BLaER1 treated with 17β-estradiol and CSF1 and Interleukin-3, amounts not matched to agents 10 nM and 100 nM (cell line): ENCODE measurements around the gene NDUFB10.

Source experiments
- H3K27ac ChIP-seq, 11 experiments: shearing (Covaris generic); formaldehyde crosslinking; 2 replicates each; pipeline ENCODE4 v1.8.1; 2022
- H3K27me3 ChIP-seq, 11 experiments: shearing (Covaris generic); formaldehyde crosslinking; 2 replicates each; pipeline ENCODE4 v1.8.1; 2022
- H3K36me3 ChIP-seq, 11 experiments: shearing (Covaris generic); formaldehyde crosslinking; 2 replicates each; pipeline ENCODE4 v1.8.1; 2022
- H3K4me1 ChIP-seq, 10 experiments: shearing (Covaris generic); formaldehyde crosslinking; 2 replicates each; pipeline ENCODE4 v1.8.1; 2022
- H3K4me2 ChIP-seq, 11 experiments: shearing (Covaris generic); formaldehyde crosslinking; 2 replicates each; pipeline ENCODE4 v1.8.1; 2022
- H3K4me3 ChIP-seq, 10 experiments: shearing (Covaris generic); formaldehyde crosslinking; 2 replicates each; pipeline ENCODE4 v1.8.1; 2022
- H3K9ac ChIP-seq, 11 experiments: shearing (Covaris generic); formaldehyde crosslinking; 2 replicates each; pipeline ENCODE4 v1.8.1; 2022
- H3K9me3 ChIP-seq, 11 experiments: shearing (Covaris generic); formaldehyde crosslinking; replicated peaks in 1 of 11; 2 replicates each; pipeline ENCODE4 v1.8.1; 2022
- H4K20me1 ChIP-seq, 11 experiments: shearing (Covaris generic); formaldehyde crosslinking; 2 replicates each; pipeline ENCODE4 v1.8.1; 2022
- Cebpa-rat ChIP-seq, 11 experiments: shearing (Covaris generic); IDR thresholded peaks; 2 replicates each; pipeline ENCODE4 v1.8.1; 2022

The NDUFB10 gene

GRCh38 chr16:1920727-1921171 is 38.6 kb upstream of the NDUFB10 start:
- Histone ChIP-seq H4K20me1 (peaks cover 0 to 48% (median 17%) of the 10 kb centered on the region in 11 experiments; a peak in 12 of 22 replicates), H3K36me3 (no peaks in the 10 kb centered on the region), H3K27ac (no peak overlapping the region), H3K9me3 (0 out of 22 replicates have a peak, but pooled peaks cover 0 to 5% (median 0%) of the 10 kb centered on the region in 11 experiments), H3K4me3 (no peak overlapping the region), H3K4me1 (peaks cover 0 to 13% (median 6%) of the 10 kb centered on the region in 10 experiments; a peak in 11 of 20 replicates), H3K9ac (no peak overlapping the region), H3K27me3 (peaks cover 89 to 98% (median 93%) of the 10 kb centered on the region in 11 experiments), H3K4me2 (0 out of 22 replicates have a peak overlapping the region, but pooled peaks of 1 of the 11 experiments have one; percentile 3)
- TF ChIP-seq Cebpa-rat (IDR thresholded peaks at IDR 0.05) = no peak

GRCh38 chr16:1922357-1922756 is 37.0 kb upstream of the NDUFB10 start:
- H3K4me1 ChIP-seq = peaks cover 0 to 13% (median 6%) of the 10 kb centered on the region in 10 experiments; a peak in 11 of 20 replicates

GRCh38 chr16:1923299-1924034 is 35.9 kb upstream of the NDUFB10 start:
- peaks cover 0 to 13% (median 6%) of the 10 kb centered on the region in 10 experiments; a peak in 11 of 20 replicates for H3K4me1 ChIP-seq
- H3K9ac ChIP-seq = peak overlapping the region in 3 of 11 experiments; percentile 19 to 44 (median 31); a peak in 1 of 22 replicates
- no peak overlapping the region for H3K4me3 ChIP-seq
- TF ChIP-seq Cebpa-rat (IDR thresholded peaks at IDR 0.05) = no peak
- H3K27ac ChIP-seq = no peak overlapping the region
- no peaks in the 10 kb centered on the region for H3K36me3 ChIP-seq
- peaks cover 0 to 37% (median 13%) of the 10 kb centered on the region in 11 experiments; a peak in 11 of 22 replicates for H4K20me1 ChIP-seq
- H3K9me3 ChIP-seq = 0 out of 22 replicates have a peak, but pooled peaks cover 0 to 5% (median 0%) of the 10 kb centered on the region in 11 experiments
- peaks cover 63 to 71% (median 66%) of the 10 kb centered on the region in 11 experiments for H3K27me3 ChIP-seq
- peak overlapping the region in 9 of 11 experiments; percentile 4 to 61 (median 19); a peak in 10 of 22 replicates for H3K4me2 ChIP-seq

More at GRCh38 chr16:1922357-1922756, 37.0 kb upstream of the NDUFB10 start:
- no peak overlapping the region for H3K27ac ChIP-seq
- H4K20me1 ChIP-seq = peaks cover 0 to 44% (median 13%) of the 10 kb centered on the region in 11 experiments; a peak in 12 of 22 replicates
- no peak overlapping the region for H3K4me2 ChIP-seq
- no peaks in the 10 kb centered on the region for H3K36me3 ChIP-seq
- peaks cover 73 to 82% (median 77%) of the 10 kb centered on the region in 11 experiments for H3K27me3 ChIP-seq
- H3K4me3 ChIP-seq = no peak overlapping the region
- H3K9me3 ChIP-seq = 0 out of 22 replicates have a peak, but pooled peaks cover 0 to 5% (median 0%) of the 10 kb centered on the region in 11 experiments
- no peak overlapping the region for H3K9ac ChIP-seq
- no peak for TF ChIP-seq Cebpa-rat (IDR thresholded peaks at IDR 0.05)

DNA sequence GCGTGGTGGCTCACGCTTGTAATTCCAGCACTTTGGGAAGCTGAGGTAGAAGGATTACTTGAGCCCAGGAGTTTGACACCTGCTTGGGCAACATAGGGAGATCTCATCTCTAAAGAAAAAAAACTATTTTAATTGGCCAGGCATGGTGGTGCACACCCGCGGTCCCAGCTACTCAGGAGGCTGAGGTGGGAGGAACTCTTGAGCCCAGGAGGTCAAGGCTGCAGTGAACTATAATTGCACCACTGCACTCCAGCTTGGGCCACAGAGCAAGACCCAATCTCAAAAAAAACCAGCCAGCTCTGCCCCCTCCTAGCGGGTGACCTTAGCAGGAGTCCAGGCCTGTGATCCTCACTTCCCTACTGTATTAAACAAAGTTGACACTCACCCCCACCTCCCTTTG is 35.2 kb upstream of the NDUFB10 start:
- H3K27ac ChIP-seq = no peak overlapping the region
- H3K4me1 ChIP-seq = peaks cover 0 to 13% (median 7%) of the 10 kb centered on the region in 10 experiments; a peak in 14 of 20 replicates
- peak overlapping the region in 9 of 11 experiments; percentile 4 to 61 (median 19); a peak in 7 of 22 replicates for H3K4me2 ChIP-seq
- H3K9ac ChIP-seq = peak overlapping the region in 2 of 11 experiments; percentile 19 to 31; a peak in 1 of 22 replicates
- no peak for TF ChIP-seq Cebpa-rat (IDR thresholded peaks at IDR 0.05)
- peaks cover 0 to 33% (median 8%) of the 10 kb centered on the region in 11 experiments; a peak in 11 of 22 replicates for H4K20me1 ChIP-seq
- peaks cover 57 to 65% (median 59%) of the 10 kb centered on the region in 11 experiments for H3K27me3 ChIP-seq
- 0 out of 22 replicates have a peak, but pooled peaks cover 0 to 5% (median 0%) of the 10 kb centered on the region in 11 experiments for H3K9me3 ChIP-seq
- H3K4me3 ChIP-seq = no peak overlapping the region
- no peaks in the 10 kb centered on the region for H3K36me3 ChIP-seq

GRCh38 chr16:1926271-1926670 is 33.1 kb upstream of the NDUFB10 start:
- H3K27me3 ChIP-seq = peaks cover 35 to 43% (median 38%) of the 10 kb centered on the region in 11 experiments
- H3K4me3 ChIP-seq = no peak overlapping the region
- no peak overlapping the region for H3K9ac ChIP-seq
- no peak for TF ChIP-seq Cebpa-rat (IDR thresholded peaks at IDR 0.05)
- no peak overlapping the region for H3K27ac ChIP-seq
- H3K9me3 ChIP-seq = 0 out of 22 replicates have a peak, but pooled peaks cover 0 to 5% (median 0%) of the 10 kb centered on the region in 11 experiments
- H3K4me2 ChIP-seq = no peak overlapping the region
- H3K36me3 ChIP-seq = no peaks in the 10 kb centered on the region
- peaks cover 0 to 12% (median 0%) of the 10 kb centered on the region in 11 experiments; a peak in 1 of 22 replicates for H4K20me1 ChIP-seq
- peaks cover 0 to 15% (median 8%) of the 10 kb centered on the region in 10 experiments; a peak in 14 of 20 replicates for H3K4me1 ChIP-seq

GRCh38 chr16:1929105-1929504 is 30.2 kb upstream of the NDUFB10 start:
- Histone ChIP-seq H3K4me1 (peaks cover 0 to 16% (median 5%) of the 10 kb centered on the region in 10 experiments; a peak in 9 of 20 replicates), H3K9me3 (no peaks in the 10 kb centered on the region), H3K4me2 (peak overlapping the region; percentile 64 to 90 (median 74)), H3K9ac (peak overlapping the region; percentile 61 to 80 (median 77)), H3K27me3 (peaks cover 7 to 15% (median 9%) of the 10 kb centered on the region in 11 experiments), H4K20me1 (peaks cover 0 to 9% (median 0%) of the 10 kb centered on the region in 11 experiments; a peak in 3 of 22 replicates), H3K4me3 (peak overlapping the region; percentile 48 to 70 (median 59)), H3K36me3 (no peaks in the 10 kb centered on the region), H3K27ac (peak overlapping the region; percentile 27 to 71 (median 54); a peak in 18 of 22 replicates)
- no peak for TF ChIP-seq Cebpa-rat (IDR thresholded peaks at IDR 0.05)

GRCh38 chr16:1929578-1930337 is 29.6 kb upstream of the NDUFB10 start:
- H3K4me2 ChIP-seq = peak overlapping the region; percentile 64 to 90 (median 74)
- H3K4me3 ChIP-seq = peak overlapping the region; percentile 48 to 70 (median 59)
- H3K36me3 ChIP-seq = no peaks in the 10 kb centered on the region
- no peaks in the 10 kb centered on the region for H3K9me3 ChIP-seq
- H4K20me1 ChIP-seq = peaks cover 0 to 4% (median 0%) of the 10 kb centered on the region in 11 experiments; a peak in 2 of 22 replicates
- peak overlapping the region; percentile 61 to 80 (median 77) for H3K9ac ChIP-seq
- no peak for TF ChIP-seq Cebpa-rat (IDR thresholded peaks at IDR 0.05)
- H3K27me3 ChIP-seq = peaks cover under 1 to 8% (median 3%) of the 10 kb centered on the region in 11 experiments; a peak in 14 of 22 replicates
- peak overlapping the region; percentile 37 to 71 (median 54); a peak in 18 of 22 replicates for H3K27ac ChIP-seq
- H3K4me1 ChIP-seq = peaks cover 0 to 16% (median 5%) of the 10 kb centered on the region in 10 experiments; a peak in 9 of 20 replicates

DNA sequence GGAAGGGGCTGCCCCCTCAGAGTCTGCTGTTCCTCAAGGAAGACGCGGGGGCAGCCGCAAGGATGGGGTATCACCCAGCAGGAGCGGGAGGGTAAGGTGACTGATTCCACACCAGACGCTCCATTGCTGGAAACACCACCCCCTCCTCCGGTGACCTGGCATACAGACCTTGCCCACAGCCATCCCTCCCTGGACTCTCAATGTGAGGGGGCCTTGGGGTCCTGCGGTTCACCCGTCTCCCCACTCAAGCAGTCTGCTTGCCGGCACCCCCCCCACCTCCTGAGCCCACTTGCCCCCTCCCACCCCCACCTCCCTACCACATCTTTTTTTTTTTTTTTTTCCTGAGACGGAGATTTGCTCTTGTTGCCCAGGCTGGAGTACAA is 29.0 kb upstream of the NDUFB10 start:
- TF ChIP-seq Cebpa-rat (IDR thresholded peaks at IDR 0.05) = no peak
- Histone ChIP-seq H3K27me3 (peaks cover 0 to 3% (median 0%) of the 10 kb centered on the region in 11 experiments; a peak in 3 of 22 replicates), H3K27ac (peak overlapping the region in 3 of 11 experiments; percentile 42 to 54 (median 51); a peak in 3 of 22 replicates), H3K9me3 (no peaks in the 10 kb centered on the region), H3K36me3 (no peaks in the 10 kb centered on the region), H3K4me1 (peaks cover 0 to 16% (median 5%) of the 10 kb centered on the region in 10 experiments; a peak in 9 of 20 replicates), H3K4me3 (no peak overlapping the region), H4K20me1 (peaks cover 0 to 4% (median 0%) of the 10 kb centered on the region in 11 experiments; a peak in 2 of 22 replicates), H3K4me2 (peak overlapping the region in 9 of 11 experiments; percentile 64 to 82 (median 69); a peak in 8 of 22 replicates), H3K9ac (peak overlapping the region in 2 of 11 experiments; percentile 78; a peak in 3 of 22 replicates)
